AG04449 (cell line): ENCODE data around the gene JAKMIP1.
"Not testable (repeated sequence)": the region's sequence is repeated elsewhere in the genome, so short reads cannot be mapped to it uniquely, and the experiment has no call there.

Source experiments
- CTCF ChIA-PET: fragments of 350-600 bp; formaldehyde crosslinking; extraction: SDS; loops from one replicate; lab custom pipeline; 2021; ENCODE audit warnings: antibody characterized with exemption; lab: Yijun Ruan, JAX
- POLR2A ChIA-PET: fragments of 400-600, 350-600 bp; formaldehyde crosslinking; extraction: SDS; loops from one replicate; lab custom pipeline; 2020; ENCODE audit warnings: antibody characterized with exemption, inconsistent platforms; lab: Yijun Ruan, JAX
- DNase-seq: peaks from one replicate; pipeline ENCODE4 v3.0.0-alpha.2; 2010; ENCODE audit warnings: low read depth, low spot score
- H3K4me3 ChIP-seq: 2 replicates; pipeline ENCODE4 v1.5.1; 2011; ENCODE audit warnings: low read depth, mild to moderate bottlenecking, control low read depth, low read length
- TF ChIP-seq, protein P1 (sequence below): IDR thresholded peaks from one replicate; pipeline ENCODE4 v1.5.1; 2011; ENCODE audit warnings: mild to moderate bottlenecking, moderate library complexity, low read length, control low read depth, inconsistent platforms; ENCODE audit not compliant: insufficient read depth; ENCODE audit errors: missing control alignments

JAKMIP1 gene

DNA sequence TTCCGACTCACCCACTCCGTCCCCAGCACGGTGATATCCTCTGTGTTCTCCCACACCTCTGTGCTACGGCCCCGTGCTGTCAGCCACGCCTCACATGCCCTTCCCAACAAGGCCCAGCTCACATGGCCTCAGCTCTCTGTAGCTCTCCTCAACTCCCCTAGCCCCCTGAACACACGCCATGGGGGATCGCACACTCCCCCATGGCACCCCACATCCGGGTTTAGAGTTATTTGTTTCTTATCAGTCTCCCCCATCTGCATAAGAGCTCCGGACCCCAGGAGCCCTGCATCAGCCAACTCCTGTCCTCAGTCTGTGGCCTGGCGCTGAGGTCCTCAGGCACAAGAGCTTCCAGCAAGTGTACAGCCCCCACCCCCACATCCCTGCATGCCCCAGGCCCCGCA, 189.1 kb downstream of the JAKMIP1 start:
- ChIA-PET POLR2A (no interaction called here), CTCF (interaction anchor here (1.4 to 2.4 kb wide), 3 partner anchors 9 to 13 kb away, joined by 5 to 7 read pairs (median 5); no protein-coding TSS in a partner anchor)
- TF ChIP-seq, protein P1, sequence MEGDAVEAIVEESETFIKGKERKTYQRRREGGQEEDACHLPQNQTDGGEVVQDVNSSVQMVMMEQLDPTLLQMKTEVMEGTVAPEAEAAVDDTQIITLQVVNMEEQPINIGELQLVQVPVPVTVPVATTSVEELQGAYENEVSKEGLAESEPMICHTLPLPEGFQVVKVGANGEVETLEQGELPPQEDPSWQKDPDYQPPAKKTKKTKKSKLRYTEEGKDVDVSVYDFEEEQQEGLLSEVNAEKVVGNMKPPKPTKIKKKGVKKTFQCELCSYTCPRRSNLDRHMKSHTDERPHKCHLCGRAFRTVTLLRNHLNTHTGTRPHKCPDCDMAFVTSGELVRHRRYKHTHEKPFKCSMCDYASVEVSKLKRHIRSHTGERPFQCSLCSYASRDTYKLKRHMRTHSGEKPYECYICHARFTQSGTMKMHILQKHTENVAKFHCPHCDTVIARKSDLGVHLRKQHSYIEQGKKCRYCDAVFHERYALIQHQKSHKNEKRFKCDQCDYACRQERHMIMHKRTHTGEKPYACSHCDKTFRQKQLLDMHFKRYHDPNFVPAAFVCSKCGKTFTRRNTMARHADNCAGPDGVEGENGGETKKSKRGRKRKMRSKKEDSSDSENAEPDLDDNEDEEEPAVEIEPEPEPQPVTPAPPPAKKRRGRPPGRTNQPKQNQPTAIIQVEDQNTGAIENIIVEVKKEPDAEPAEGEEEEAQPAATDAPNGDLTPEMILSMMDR = no peak
- no peak overlapping the region for H3K4me3 ChIP-seq
- no peak for DNase-seq

DNA sequence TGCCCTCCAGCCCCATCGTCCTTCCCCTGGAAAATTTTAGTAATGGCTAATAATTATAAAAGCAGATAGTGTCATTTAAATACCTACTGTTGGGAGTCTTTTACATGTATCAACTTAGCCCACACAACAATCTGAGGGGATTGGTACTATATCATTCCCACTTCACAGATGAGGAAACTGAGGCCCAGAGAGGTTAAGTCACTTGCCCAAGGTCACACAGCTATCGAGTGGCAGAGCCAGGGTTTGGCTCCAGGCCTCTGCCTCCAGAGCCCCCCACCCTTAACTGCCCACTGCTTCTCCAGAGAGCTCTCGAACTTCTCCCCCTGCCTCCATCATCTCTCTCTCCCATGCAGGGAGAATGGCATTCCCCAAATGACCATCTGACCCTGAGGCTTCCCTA, 189.6 kb downstream of the JAKMIP1 start:
- ChIA-PET CTCF (interaction anchor here (1.4 to 2.4 kb wide), 3 partner anchors 9 to 12 kb away, joined by 5 to 7 read pairs (median 5); no protein-coding TSS in a partner anchor), POLR2A (no interaction called here)
- no peak for DNase-seq
- TF ChIP-seq, protein P1 = no peak
- H3K4me3 ChIP-seq = no peak overlapping the region

DNA sequence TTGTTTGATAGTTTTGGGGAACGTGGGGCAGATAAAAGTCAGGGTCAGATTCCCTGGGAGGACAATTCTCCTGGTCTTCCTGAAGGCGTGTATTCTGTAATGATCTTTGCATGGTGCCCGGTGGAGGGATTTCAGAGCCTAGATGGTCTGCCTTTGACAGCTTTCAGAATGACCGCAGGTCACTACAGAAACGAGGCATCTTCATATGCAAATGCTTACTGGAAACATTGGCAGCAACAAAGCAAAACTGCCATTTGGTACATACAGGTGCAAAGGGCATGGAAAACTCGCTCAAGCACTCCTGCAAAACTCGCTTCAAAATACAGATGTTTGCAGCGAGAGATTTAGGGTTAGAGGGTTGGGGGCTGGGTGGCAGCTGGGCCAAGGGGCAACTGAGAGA, 190.9 kb downstream of the JAKMIP1 start:
- CTCF ChIA-PET = interaction anchor here (1.4 kb wide), 1 partner anchor 11 kb away, joined by 7 read pairs; no protein-coding TSS in a partner anchor
- H3K4me3 ChIP-seq = no peak overlapping the region
- TF ChIP-seq, protein P1 = no peak
- POLR2A ChIA-PET = no interaction called here
- no peak for DNase-seq

DNA sequence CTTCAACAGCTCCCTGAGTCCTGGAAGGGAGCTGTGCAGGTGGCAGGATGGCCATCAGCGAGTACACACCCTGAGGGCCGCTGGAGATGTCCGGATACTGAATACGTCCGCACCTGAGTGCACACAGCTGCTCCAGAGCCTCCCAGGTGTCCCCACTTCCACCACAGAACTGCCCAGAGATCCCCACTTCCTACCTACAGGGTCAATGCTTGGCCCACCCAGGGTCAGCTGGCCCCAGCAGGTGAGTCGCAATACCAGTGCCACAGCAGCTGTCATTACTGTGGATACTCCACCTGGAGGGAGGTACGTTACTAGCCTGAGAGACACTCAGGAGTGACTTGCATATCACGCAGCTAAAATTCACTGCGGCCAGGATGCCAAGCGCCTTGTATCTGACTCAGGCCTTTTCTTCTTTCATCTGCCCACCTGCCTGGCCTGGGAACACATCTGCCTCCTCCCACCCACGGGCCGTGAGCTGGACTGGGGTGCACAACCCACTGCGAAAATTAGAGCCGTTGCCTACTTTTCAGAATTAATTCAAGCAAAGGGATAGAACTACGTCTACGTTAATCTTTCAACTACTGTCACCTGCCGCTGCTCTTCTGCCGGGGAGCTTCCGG, 191.5 kb downstream of the JAKMIP1 start:
- H3K4me3 ChIP-seq = no peak overlapping the region
- DNase-seq = no peak
- CTCF ChIA-PET = interaction anchor here (1.4 kb wide), 1 partner anchor 10 kb away, joined by 7 read pairs; no protein-coding TSS in a partner anchor
- TF ChIP-seq, protein P1 = no peak
- POLR2A ChIA-PET = no interaction called here

DNA sequence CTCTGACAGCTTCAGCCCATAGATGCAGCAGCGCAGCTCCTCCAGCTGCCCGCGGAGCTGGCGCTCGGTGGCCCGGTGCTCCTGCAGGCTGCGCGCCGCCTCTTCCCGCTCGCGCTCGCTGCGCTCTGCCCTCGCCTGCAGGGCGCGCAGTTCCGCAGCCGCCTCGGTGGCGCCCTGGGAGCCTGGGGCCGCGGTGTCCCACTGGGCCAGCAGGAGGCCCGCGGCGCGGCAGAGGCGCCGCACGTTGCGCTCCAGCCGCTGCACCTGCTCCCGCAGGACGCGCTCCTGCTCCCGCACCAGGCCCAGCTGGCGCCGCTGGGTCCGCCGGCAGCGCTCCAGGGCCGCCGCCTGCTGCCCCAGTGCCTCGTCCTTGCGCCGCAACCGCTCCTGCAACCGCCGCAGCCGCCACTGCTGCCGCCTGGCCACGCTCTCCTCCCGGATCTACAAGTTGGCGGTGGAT, 192.2 kb downstream of the JAKMIP1 start:
- ChIA-PET POLR2A (no interaction called here), CTCF (interaction anchor here (1.4 kb wide), 1 partner anchor 10 kb away, joined by 7 read pairs; no protein-coding TSS in a partner anchor)
- TF ChIP-seq, protein P1 = no peak
- no peak overlapping the region for H3K4me3 ChIP-seq
- DNase-seq = no peak

DNA sequence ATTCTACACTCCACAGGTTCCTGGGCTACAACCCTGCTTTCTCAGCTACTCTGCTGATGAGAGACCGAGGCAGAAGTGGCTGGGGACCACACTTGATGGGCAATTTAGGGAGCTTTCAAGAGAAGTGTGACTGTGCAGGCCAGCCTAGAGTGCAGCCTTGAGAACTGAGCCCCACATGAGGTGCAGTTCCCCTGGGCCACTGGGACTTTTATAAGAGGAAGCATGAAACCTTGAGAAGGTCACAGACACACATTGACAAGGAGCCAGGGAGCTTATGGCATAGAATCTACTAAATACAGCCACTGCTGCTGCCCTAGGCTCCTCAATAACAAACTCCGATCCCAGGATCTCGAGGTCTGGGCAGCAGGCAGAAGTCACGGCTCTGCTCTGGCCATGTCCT, 195.2 kb downstream of the JAKMIP1 start:
- no peak for DNase-seq
- H3K4me3 ChIP-seq = no peak overlapping the region
- ChIA-PET CTCF (interaction anchor here (2.7 kb wide), 1 partner anchor 14 kb away, joined by 10 read pairs; no protein-coding TSS in a partner anchor), POLR2A (no interaction called here)
- TF ChIP-seq, protein P1 = no peak

DNA sequence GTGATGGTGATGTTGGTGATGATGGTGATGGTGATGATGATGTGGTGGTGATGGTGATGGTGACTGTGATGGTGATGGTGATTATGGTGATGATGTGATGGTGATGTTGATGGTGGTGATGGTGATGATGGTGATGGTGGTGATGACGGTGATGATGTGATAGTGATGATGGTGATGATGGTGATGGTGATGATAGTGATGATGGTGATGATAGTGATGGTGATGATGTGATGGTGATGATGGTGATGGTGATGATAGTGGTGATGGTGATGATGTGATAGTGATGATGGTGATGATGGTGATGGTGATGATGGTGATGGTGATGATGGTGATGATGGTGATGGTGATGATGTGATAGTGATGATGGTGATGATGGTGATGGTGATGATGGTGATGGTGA, 196.9 kb downstream of the JAKMIP1 start:
- POLR2A ChIA-PET, CTCF ChIA-PET, DNase-seq, H3K4me3 ChIP-seq: not testable (repeated sequence)
